Fibroblast of peridontal ligament (primary cell): ENCODE measurements around the gene SYCP2L.
"Not testable (repeated sequence)": the region's sequence is repeated elsewhere in the genome, so short reads cannot be mapped to it uniquely, and the experiment has no call there.

ENCODE experiments used
- DNase-seq: peaks from one replicate; pipeline ENCODE4 v3.0.0-alpha.2; 2010; ENCODE audit errors: extremely low read depth

Gene SYCP2L

DNA sequence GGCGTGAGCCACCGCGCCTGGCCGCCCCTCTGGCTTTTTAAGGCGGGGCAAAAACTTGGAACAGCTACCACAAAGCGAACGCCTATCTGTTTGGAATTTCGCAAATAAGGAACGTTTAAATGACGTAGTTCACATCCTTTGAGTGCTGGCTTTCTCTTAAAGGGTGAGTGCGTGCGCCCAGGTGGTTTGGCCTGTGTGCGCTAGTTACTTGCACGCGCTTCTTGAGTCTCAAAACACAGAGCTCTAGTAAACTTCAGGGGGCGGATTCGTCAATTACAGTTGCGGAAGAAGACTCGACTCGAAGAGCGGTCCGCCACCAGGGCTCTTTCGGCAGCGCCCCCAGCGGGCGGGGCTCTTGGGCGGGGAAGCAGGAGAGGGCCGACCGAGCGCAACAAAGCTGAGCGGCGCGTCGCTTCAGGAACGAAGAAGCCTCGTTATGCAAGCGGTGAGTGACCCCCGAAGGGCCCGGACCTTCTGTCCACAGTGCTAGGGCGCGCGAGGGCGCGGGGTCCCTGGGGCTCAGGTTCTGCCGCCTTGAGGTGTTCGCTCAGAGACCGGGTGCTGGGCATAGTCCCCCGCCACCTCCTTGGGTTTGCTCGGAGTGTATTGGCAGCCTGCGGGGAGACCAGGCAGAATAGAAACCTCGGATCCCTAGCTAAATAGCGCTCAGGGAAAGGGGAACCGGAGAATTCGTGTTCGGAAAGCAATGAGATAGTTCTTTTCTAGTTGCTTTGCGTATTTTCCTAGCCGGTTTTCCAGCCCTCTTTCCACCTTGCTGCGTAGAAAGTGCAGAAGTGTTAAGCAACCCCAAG is at the start of gene SYCP2L:
TSS of gene SYCP2L (plus strand) at position 362 of the 812 bp plus-strand sequence. CDS start at position 437, 75 bp downstream.
- peak; percentile 18 for DNase-seq

DNA sequence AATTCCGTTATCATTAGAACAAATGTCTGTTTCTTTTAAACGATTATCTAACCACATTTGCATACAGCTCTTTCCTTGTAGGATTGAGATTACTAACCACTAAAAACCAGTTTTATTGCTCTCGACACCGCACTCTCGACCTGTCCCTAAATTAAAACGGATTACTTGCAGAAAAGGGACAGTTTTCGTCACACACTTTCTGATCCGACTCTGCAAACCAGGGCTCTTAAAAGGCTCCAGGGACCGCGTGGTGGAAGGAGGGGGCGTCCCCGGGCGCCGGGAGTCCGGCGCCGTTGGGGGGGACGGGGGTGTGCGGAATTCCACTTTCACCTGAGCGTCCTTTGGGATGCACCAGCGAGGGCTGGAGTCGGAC is 49.2 kb upstream of the SYCP2L start:
- DNase-seq = no peak

DNA sequence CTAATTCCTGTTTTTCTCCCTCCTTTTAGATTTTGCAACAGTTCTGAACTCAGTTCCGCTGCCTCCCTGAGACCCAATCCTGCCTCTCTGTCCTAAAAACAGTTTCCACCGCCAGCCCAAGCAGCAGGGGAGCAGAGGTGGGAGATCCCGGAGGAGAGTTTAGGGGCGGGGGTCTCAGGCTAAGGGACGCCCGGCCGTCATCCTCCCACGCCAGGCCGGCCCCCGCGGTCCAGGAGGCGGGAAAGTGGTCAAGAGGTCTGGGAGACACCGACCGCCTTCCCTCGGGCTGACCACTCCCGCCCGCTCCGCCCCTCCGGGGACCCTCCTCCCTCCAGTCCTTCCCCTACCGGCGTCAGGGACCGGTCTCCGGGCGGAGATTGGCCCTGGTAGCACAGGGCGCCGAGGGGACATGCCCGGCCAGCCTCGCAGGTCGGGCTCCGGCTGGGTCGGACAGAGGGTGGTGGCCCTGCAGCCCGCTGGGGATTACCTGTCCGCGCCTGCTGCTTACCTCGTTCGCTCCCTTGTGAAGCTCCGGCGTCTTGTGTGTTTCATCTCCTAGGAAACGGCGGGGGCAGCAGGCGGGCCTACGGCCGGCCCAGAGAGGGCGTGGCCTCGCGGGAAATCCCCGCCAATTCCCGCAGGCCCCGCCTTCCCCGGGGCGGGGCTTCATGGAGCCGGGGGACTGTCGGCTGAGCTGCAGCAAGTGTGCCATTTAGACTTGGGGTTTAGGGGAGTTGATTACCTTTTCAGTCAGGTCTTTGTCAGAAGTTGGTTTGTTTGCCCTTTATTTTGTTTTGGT is 48.7 kb upstream of the SYCP2L start, which contains the start of gene MAK:
TSS of gene MAK (minus strand) at position 545 of the 799 bp plus-strand sequence. CDS start 7,891 bp downstream, outside the sequence.
- DNase-seq = peak; percentile 50

DNA sequence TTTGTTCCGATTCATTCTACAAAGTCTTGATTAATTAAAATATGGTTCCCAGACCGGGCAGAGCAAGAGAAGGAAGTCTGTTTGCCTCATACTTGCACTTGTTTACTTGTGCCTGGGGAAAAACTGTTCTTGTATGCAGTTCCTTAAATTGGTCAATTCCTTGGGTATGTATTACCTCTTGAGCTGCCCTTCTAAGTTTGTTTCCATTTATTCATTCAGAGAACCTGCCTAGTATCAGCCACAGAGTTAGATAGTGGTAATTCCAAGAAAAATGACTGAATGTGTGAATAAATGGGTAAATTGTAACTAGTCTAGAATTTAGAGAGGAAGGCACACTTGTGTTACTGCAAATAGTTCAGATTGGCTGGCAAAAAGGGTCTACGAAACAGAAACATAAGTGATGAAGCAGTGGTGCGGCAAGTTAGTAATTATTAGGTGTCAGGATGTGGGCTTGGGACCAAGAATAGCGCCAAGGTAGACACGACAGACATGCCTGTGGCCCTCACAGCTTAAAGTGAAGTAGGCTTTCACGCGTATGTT is 48.0 kb upstream of the SYCP2L start:
- no peak for DNase-seq

DNA sequence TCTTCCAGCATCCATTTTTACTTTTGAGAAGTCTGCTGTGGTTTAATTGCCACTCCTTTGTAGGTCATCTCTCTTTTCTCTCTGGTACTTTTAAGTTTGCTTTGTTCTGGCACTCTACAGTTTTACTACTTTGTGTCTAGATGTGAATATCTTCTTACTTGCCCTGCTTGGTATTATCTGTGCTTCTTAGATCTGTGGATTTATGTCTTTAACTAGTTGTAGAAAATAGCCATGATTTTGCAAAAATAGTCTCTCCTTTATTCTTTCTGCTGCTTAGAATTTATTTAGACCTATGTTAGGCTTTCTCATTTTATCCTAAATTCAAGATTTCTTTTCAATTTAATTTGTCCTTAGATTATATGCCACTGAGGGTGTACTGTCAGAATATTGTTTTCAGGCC is 43.3 kb upstream of the SYCP2L start:
- DNase-seq = no peak

DNA sequence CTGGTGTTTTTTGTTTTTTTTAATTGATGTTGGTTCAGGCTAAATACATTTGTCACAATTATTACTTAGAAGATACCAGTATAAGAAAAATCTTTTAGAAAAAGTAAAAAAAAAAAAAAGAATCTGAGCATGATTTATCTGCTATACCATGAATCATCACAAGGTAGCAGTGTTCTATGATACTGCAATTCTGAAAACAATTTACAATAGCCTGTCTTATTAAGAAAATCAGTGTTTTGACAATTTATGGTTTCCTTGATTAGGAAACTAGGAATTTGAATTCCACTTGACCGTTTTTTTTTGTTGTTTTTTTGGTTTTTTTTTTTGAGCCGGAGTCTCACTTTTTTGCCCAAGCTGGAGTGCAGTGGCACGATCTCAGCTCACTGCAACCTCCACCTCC is 39.2 kb upstream of the SYCP2L start:
- no peak for DNase-seq

DNA sequence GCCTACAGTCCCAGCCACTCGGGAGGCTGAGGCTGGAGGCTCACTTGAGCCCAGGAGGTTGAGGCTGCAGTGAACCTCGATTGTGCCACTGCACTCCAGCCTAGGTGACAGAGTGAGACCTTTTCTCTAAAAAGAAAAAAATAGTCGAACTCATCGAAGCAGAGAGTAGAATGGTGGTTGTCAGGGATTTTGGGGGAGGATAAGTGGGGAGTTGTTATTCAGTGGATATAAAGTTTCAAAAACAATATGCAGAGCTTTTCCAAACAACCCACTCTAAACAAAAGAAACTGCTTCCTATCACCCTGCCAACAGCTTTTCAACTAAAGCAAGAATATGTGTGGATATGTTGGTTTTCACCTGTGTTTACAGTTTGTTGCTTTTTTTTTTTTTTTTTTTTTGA is 37.0 kb upstream of the SYCP2L start:
- no peak for DNase-seq

DNA sequence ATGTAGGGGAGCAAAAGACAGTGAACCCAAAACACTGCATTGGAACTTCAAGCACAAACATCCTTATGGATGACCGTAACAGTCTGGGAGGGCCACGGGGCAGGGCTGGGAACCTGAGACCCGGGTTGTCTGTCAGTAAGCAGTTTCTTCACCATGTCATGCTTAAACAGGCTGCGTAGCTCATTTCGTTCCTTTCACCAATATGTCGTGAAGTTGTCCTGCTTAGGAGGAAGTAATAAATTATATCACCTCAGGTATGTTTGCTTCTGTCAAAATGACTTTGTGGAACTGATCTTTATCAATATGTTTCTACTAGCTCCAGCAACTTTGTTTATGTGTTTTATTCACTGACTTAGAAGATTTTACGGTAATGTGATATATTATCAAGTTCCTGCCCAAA is 36.1 kb upstream of the SYCP2L start:
- no peak for DNase-seq

DNA sequence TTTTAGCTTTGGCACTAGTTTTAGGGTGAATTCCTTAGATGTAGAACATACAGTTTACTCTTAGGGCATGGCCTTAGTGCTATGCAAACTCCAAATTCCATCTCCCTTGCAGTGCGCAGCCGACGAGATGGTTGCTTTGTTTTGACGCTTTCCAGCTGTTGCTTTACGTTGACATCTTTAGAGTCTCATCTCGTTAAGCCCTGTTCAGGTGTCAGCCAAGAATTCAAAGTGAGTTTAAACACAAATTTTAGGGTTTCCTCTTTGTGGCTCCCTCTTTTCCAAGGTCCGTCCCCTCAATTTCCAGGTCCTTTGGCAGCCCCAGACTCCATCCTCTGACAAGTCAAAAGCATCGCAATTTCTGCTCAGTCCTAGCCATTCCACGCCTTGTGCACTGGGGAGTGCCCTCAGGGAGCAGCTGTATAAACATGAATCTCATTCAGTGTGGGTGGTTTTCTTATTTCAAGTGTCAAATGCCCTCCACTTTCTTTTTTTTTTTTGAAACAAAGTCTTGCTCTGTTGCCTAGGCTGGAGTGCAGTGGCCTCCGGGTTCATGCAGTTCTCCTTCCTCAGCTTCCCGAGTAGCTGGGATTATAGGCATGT is 34.4 kb upstream of the SYCP2L start:
- DNase-seq = no peak

DNA sequence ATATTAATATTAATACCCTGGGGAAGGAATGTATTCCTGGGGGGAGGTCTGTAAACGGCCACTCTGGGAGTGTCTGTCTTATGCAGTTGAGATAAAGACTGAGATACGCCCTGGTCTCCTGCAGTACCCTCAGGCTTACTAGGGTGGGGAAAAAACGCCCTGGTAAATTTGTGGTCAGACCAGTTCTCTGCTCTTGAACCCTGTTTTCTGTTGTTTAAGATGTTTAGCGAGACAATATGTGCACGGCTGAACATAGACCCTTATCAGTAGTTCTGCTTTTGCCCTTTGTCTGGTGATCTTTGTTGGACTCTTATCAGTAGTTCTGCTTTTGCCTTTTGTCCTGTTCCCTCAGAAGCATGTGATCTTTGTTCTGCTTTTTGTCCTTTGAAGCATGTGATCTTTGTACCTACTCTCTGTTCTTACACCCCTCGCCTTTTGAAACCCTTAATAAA is 33.0 kb upstream of the SYCP2L start:
- not testable (repeated sequence) for DNase-seq

DNA sequence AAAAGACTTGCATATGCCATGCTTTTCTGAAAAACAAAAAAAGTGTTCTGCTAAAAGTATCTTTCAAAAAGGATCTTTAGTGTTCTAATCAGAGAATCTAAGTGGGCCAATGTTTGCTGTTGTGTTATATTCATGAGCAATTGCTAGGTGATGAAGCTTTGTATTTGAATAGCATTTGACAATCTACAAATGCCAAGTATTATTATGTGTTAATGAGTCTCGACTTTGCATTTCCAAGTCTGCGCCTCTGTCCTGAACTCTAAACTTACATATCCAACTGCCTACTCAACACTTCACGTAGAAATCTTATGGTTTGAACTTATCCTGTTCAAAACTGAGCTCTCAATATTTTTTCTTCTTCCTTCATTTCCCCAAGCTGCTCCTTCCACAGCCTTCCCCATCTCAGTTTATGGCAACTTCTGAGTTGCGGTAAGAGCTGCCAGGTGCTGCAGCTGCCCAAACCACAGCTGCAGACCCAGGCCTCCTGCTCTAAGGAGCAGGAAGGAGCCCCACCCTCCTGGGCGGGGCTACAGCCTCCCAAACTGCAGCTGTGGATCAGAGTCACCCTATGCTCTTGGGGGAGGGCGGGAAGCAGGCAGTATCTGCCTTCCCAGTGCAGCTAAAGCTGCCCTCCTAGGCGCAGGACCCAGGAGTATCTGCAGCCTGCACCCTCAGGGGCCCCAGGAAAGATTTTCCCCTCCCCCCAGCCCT is 31.8 kb upstream of the SYCP2L start:
- DNase-seq = no peak

DNA sequence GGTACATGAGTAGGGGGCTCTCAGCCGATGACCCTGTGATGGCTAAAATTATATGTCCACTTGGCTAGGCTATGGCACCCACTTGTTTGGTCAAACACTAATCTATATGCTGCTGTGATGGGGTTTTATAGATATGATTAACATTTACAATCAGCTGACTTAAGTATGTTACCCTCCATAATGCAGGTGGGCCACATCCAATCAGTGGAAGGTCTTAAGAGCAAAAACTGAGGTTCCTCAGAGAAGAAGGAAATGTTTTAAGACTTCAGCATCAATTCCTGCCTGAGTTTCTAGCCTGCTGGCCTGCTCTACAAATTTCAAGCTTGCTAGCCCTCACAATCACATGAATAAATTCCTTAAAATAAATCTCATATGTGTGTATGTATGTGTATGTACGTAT is 29.6 kb upstream of the SYCP2L start:
- no peak for DNase-seq

DNA sequence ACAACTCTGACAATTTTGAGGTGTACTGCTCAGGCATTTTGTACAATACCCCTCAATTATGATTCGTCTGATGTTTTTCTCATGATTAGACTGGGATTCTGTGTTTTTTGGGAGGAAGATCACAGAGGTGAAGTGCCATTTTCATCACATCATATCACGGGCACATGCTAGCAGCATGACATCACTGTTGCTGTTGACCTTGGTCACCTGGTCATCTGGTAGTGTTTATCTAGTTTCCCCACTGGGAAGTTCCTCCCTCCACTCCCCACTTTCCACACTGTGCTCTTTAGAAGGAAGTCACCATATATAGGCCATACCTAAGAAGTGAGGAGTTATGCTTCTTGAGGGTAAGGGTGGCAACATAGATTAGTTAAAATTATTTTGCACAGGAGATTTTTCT is 25.8 kb upstream of the SYCP2L start:
- no peak for DNase-seq

DNA sequence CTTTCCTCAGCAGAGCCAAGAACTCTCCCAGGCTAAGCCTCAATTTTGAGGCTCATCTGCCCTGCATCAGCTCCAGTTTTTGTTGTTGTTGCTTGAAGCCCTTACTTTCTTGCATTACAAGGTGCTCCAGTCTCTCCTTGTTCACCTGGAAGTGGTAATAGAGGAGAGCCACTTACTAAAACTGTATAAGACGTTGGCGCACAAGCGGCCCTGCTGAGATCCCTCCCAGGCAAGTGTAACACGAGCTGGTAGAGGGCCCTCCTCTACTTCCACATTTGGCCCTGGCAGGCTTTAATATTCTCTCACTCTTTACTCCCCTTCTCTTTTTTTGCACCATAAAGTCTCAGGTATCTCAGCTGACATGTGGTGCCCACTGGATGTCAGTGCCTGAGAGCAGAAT is 24.5 kb upstream of the SYCP2L start:
- DNase-seq = no peak

DNA sequence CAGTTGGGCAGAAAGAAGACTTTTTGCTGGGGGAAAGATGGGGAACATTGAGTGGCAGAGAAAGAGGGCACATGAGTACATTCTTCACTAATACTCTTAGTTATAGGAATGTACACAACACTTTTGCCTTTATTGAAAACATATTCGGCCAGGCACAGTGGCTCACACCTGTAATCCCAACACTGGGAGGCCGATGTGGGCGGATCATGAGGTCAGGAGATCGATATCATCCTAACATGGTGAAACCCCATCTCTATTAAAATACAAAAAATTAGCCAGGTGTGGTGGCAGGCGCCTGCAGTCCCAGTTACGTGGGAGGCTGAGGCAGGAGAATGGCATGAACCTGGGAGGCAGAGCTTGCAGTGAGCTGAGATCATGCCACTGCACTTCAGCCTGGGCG is 23.8 kb upstream of the SYCP2L start:
- not testable (repeated sequence) for DNase-seq

DNA sequence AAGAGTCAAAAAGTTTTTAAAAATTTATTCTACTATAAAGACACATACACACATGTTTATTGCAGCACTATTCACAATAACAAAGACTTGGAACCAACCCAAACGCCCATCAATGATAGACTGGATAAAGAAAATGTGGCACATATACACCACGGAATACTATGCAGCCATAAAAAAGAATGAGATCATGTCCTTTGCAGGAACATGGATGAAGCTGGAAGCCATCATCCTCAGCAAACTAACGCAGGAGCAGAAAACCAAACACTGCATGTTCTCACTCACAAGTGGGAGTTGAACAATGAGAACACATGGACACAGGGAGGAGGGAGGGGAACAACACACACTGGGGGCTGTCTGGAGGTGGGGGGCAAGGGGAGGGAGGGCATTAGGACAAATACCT is 20.1 kb upstream of the SYCP2L start:
- not testable (repeated sequence) for DNase-seq

DNA sequence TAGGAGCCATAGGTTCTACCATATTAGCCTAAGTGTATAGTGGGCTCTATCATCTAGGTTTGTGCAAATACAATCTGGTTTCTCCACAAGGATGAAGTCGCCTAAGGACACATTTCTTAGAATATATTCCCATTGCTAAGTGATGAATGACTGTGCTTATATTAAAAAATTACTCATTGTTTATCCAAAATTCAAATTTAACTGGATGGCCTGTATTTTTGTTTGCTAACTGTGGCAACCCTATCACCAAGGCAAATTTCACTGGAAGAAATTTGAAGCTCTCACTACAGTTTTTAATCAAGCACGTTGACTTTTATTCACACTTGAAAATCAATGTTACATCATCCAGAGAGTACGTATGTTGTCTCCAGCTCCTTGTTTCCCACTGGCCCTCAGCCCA is 18.9 kb upstream of the SYCP2L start:
- DNase-seq = no peak

DNA sequence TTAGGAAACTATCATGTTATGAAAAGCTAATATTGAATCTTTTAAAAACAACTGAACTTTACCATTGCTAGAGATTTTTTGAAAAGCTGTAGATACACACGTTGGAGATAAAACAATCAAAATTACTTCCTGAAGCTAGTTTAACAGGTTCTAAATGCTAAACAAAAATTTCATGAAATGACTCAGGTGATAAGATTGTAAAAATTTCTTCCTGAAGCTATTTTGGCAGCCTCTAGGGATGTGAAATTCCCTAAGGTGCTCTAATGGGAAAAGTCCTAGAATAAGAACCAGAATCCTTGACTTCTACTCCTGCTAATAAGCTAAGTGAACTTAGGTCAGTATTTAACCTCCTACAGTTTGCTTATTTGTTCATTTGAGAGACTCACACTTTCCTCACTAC is 13.5 kb upstream of the SYCP2L start:
- DNase-seq = no peak

DNA sequence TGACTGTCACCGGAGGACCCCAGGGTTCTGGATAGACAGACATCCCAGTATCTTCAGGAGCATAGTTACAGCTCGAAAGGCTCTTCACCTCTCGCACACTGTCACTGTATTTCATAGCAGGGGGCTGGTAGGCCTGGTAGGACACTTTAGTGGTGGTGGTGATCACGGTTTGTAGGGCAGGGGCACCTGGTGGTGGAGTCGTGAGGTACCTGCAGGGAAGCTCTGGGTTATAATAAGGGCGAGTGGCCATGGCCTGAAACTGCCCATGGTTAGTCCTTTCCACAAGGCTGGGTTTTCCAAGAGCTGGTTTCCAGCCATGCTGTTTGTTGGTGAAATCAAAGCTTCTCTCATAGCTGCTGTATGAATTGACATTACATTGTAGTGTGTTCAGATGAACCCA is 12.6 kb upstream of the SYCP2L start:
- no peak for DNase-seq

DNA sequence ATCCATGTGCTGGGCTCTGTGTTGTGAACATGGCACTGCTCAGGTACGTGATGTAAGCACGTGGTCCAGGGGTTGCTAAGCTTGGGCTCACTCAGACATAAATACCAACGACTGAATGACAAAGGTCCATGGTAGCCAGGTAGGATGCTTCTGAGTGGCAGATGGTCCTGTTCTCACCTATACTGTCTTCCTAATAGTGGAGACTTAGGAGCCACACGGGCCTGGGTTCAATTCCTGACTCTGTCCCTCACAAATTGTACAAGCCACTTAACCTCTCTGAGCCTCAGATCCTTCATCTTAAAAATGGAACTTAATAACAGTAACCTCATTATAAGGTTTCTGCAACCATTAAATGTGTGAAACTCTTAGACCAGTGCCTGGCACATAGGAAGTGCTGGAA is 11.8 kb upstream of the SYCP2L start:
- DNase-seq = no peak

DNA sequence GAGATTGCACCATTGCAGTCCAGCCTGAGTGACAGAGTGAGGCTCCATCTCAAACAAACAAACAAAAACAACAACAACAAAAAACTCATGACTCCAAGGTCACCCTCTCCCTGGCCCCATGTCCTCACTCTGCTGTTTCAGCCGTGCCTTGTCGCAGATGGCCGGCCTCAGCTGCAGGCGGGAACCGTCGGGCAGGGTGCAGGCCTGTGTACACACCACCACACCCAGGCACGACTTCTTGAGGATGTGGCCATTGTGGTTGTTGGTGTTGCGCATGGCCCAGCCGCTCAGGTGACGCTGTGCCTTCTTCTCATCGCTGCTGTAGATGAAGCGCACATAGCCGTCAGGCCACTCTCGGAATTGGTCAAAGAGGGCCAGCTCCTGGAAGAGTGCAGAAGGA is 9.8 kb upstream of the SYCP2L start:
- no peak for DNase-seq

DNA sequence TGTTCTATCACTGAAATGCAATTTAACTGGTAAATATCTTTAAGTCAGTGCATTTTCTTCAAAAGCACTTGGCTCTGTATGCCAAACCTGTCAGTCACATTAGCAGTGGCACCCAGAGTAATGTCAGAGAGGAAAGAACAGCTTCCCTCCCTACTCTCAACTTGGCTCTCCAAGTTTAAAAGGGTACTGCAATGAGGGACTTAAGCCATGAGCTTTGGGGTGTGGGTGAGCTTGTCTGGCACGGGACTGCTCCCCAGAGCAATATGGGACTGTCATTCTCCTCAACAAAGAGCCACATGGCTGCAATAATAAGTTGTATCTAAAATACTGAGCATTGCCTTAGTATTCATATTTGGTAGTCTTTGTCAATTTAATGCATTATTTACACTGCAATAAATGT is 9.0 kb upstream of the SYCP2L start:
- no peak for DNase-seq
